MG63 (cell line): ENCODE measurements around the gene ZNF695. TPM values are rescaled to one million over a fixed set of nuclear protein-coding genes. Genes with fewer than 3 reads are reported as not detected.

Experiments used
- DNase-seq: peaks from one replicate; pipeline ENCODE4 v3.0.0-alpha.2; 2020
- H3K27me3 ChIP-seq: fragments of 250-450 bp; sonication (Bioruptor Pico); 2 replicates; pipeline ENCODE4 v1.5.1; 2020; ENCODE audit warnings: mild to moderate bottlenecking, moderate library complexity
- H3K36me3 ChIP-seq: fragments of 250-450 bp; sonication (Bioruptor Pico); 2 replicates; pipeline ENCODE4 v1.5.1; 2020; ENCODE audit warnings: mild to moderate bottlenecking, moderate library complexity
- H3K4me3 ChIP-seq: fragments of 250-450 bp; sonication (Bioruptor Pico); 2 replicates; pipeline ENCODE4 v1.5.1; 2020; ENCODE audit warnings: mild to moderate bottlenecking, moderate library complexity
- H3K9me3 ChIP-seq: fragments of 250-450 bp; sonication (Bioruptor Pico); 2 replicates; pipeline ENCODE4 v1.5.1; 2020; ENCODE audit warnings: mild to moderate bottlenecking, moderate library complexity
- total RNA-seq: library from RNA; depleted of rRNA; stranded (reverse); fragments of >200 nt; shearing (Covaris generic); gene quantifications from 2 replicates; pipeline ENCODE4 v1.2.3, GENCODE V29; 2014; ENCODE audit warnings: low replicate concordance; rRNA removed

ZNF695 gene
- total RNA-seq, 1 experiment from 2014 or later, result 6.1 TPM

GRCh38 chr1:246971969-246972368 is 35.9 kb downstream of the ZNF695 start:
- no peak for DNase-seq

GRCh38 chr1:246971090-246971721 is 36.7 kb downstream of the ZNF695 start:
- no peak for DNase-seq
- no peak overlapping the region for H3K4me3 ChIP-seq
- peaks cover 17% of the 10 kb centered on the region for H3K36me3 ChIP-seq

More at GRCh38 chr1:246971969-246972368, 35.9 kb downstream of the ZNF695 start:
- Histone ChIP-seq H3K36me3 (peaks cover 20% of the 10 kb centered on the region), H3K27me3 (no peaks in the 10 kb centered on the region), H3K9me3 (peaks cover 26% of the 10 kb centered on the region), H3K4me3 (no peak overlapping the region)

GRCh38 chr1:246969621-246970020 is 38.2 kb downstream of the ZNF695 start:
- peaks cover 21% of the 10 kb centered on the region; the same call in 1 of the 2 replicates for H3K9me3 ChIP-seq
- H3K36me3 ChIP-seq, result peaks cover 13% of the 10 kb centered on the region
- no peaks in the 10 kb centered on the region for H3K27me3 ChIP-seq
- no peak overlapping the region for H3K4me3 ChIP-seq
- no peak for DNase-seq

More at GRCh38 chr1:246971090-246971721, 36.7 kb downstream of the ZNF695 start:
- Histone ChIP-seq H3K9me3 (peaks cover 24% of the 10 kb centered on the region), H3K27me3 (no peaks in the 10 kb centered on the region)

GRCh38 chr1:246966502-246966901 is 41.4 kb downstream of the ZNF695 start:
- H3K36me3 ChIP-seq, result peaks cover 9% of the 10 kb centered on the region
- no peak overlapping the region for H3K4me3 ChIP-seq
- no peak for DNase-seq
- H3K27me3 ChIP-seq, result no peaks in the 10 kb centered on the region
- H3K9me3 ChIP-seq, result peaks cover 8% of the 10 kb centered on the region; the same call in 1 of the 2 replicates

GRCh38 chr1:246959944-246960693 is 47.7 kb downstream of the ZNF695 start:
- no peak for DNase-seq
- Histone ChIP-seq H3K4me3 (no peak overlapping the region), H3K9me3 (no peaks in the 10 kb centered on the region), H3K27me3 (no peaks in the 10 kb centered on the region), H3K36me3 (peaks cover 14% of the 10 kb centered on the region)

GRCh38 chr1:246954126-246954525 is 53.7 kb downstream of the ZNF695 start:
- H3K9me3 ChIP-seq, result no peaks in the 10 kb centered on the region
- no peak overlapping the region for H3K4me3 ChIP-seq
- H3K27me3 ChIP-seq, result no peaks in the 10 kb centered on the region
- H3K36me3 ChIP-seq, result peaks cover 9% of the 10 kb centered on the region
- no peak for DNase-seq

GRCh38 chr1:246951413-246951812 is 56.4 kb downstream of the ZNF695 start:
- peaks cover 2% of the 10 kb centered on the region; the same call in 1 of the 2 replicates for H3K36me3 ChIP-seq
- H3K9me3 ChIP-seq, result no peaks in the 10 kb centered on the region
- DNase-seq, result no peak
- no peaks in the 10 kb centered on the region for H3K27me3 ChIP-seq
- no peak overlapping the region for H3K4me3 ChIP-seq

- H3K36me3 ChIP-seq, result peaks cover 2% of the 10 kb centered on the region; the same call in 1 of the 2 replicates
- no peak overlapping the region for H3K4me3 ChIP-seq
Observed at GRCh38 chr1:246949956-246950355, 57.9 kb downstream of the ZNF695 start.

GRCh38 chr1:246947255-246947654 is 60.6 kb downstream of the ZNF695 start:
- Histone ChIP-seq H3K27me3 (no peaks in the 10 kb centered on the region), H3K36me3 (no peaks in the 10 kb centered on the region), H3K9me3 (no peaks in the 10 kb centered on the region), H3K4me3 (no peak overlapping the region)
- peak; percentile 62 for DNase-seq

More at GRCh38 chr1:246949956-246950355, 57.9 kb downstream of the ZNF695 start:
- Histone ChIP-seq H3K9me3 (no peaks in the 10 kb centered on the region), H3K27me3 (no peaks in the 10 kb centered on the region)
- no peak for DNase-seq

- H3K27me3 ChIP-seq, result no peaks in the 10 kb centered on the region
- no peaks in the 10 kb centered on the region for H3K9me3 ChIP-seq
- no peak for DNase-seq
- H3K4me3 ChIP-seq, result no peak overlapping the region
- no peaks in the 10 kb centered on the region for H3K36me3 ChIP-seq
Observed at GRCh38 chr1:246946366-246946765, 61.5 kb downstream of the ZNF695 start.

Other genes with a start within 250 kb of the ZNF695 start
- 25.9 and 38.6 TPM in 2 replicates for gene AHCTF1, start 76.1 kb downstream of the ZNF695 start, total RNA-seq
- gene ZNF670, start 70.8 kb upstream of the ZNF695 start, total RNA-seq, result 5.2 and 10.5 TPM in 2 replicates
- gene ZNF669, start 96.3 kb upstream of the ZNF695 start, total RNA-seq, result 11.6 and 16.8 TPM in 2 replicates
- gene ZNF124, start 164.0 kb upstream of the ZNF695 start, total RNA-seq, result 56.8 and 82.3 TPM in 2 replicates
- not detected in 2 replicates for gene VN1R5, start 248.0 kb upstream of the ZNF695 start, total RNA-seq